ENCODE results near the gene SNRPA1. TPM values are rescaled to one million over a fixed set of nuclear protein-coding genes. Genes with fewer than 3 reads are reported as not detected.

Gene SNRPA1
- total and polyA plus RNA-seq, 9 of the 15 experiments (the other 6 are each of a cell fraction or from before 2014, with no cell fraction given): 62.7 to 245 (median 189) TPM

- TF ChIP-seq RREB1 (CRISPR knock-in tag; IDR thresholded peaks at IDR 0.05) (0 out of 2 replicates have a peak, but pooled peaks have one; percentile 48), MECOM (CRISPR knock-in tag; IDR thresholded peaks at IDR 0.05) (no peak), SMARCA5 (IDR thresholded peaks at IDR 0.05) (no peak), FUS (optimal IDR thresholded peaks at IDR 0.05; ENCODE audit: low read depth, low read length) (no peak), ZNF780A (CRISPR knock-in tag; IDR thresholded peaks at IDR 0.05) (no peak), TFAM (CRISPR knock-in tag; conservative IDR thresholded peaks at IDR 0.05) (no peak), SETDB1 (IDR thresholded peaks at IDR 0.05; ENCODE audit: low read length) (peak; percentile 34), CREM (IDR thresholded peaks at IDR 0.05; ENCODE audit: low read depth) (peak; percentile 86; the same call in 1 of the 2 replicates), XRCC4 (IDR thresholded peaks at IDR 0.05; ENCODE audit: extremely low read depth, insufficient read depth, insufficient read length) (no peak), MAFF (IDR thresholded peaks at IDR 0.05; ENCODE audit: low read length) (no peak), ZNF311 (CRISPR knock-in tag; IDR thresholded peaks at IDR 0.05) (no peak), ZNF197 (CRISPR knock-in tag; IDR thresholded peaks at IDR 0.05; ENCODE audit: low read depth) (no peak), SMARCA4 (IDR thresholded peaks at IDR 0.05) (no peak), ZEB2 (IDR thresholded peaks at IDR 0.05) (no peak), ASH1L (IDR thresholded peaks at IDR 0.05; ENCODE audit: borderline replicate concordance, low read depth, partially characterized antibody) (no peak), CGGBP1 (CRISPR knock-in tag; IDR thresholded peaks at IDR 0.05) (no peak), ZNF518B (CRISPR knock-in tag; IDR thresholded peaks at IDR 0.05) (no peak), MXI1 (IDR thresholded peaks at IDR 0.05; ENCODE audit: low read depth, low read length) (peak; percentile 87), ZNF589 (CRISPR knock-in tag; IDR thresholded peaks at IDR 0.05; ENCODE audit: low read depth) (no peak), LARP7 (IDR thresholded peaks at IDR 0.05) (no peak)
Observed at GRCh38 chr15:101294731-101295606, at the start of gene SNRPA1 (continued).

Data from K562 (cell line).